ENCODE data around the gene UBXN4.

GRCh38 chr2:135709992-135710391, 31.7 kb upstream of the UBXN4 start:
- TF ChIP-seq CTCF (IDR thresholded peaks at IDR 0.05; ENCODE audit: low read length) (peak; percentile 95), EZH2phosphoT487 (IDR thresholded peaks at IDR 0.05; ENCODE audit: low read length) (no peak)

Measured in MM.1S (cell line).